PC-3 (cell line): ENCODE data around the gene ZAR1. TPM values are rescaled to one million over a fixed set of nuclear protein-coding genes. Genes with fewer than 3 reads are reported as not detected.
"Not testable (repeated sequence)": the region's sequence is repeated elsewhere in the genome, so short reads cannot be mapped to it uniquely, and the experiment has no call there.

Experiments used
- ATAC-seq: fragments of 200-7000 bp; cut with Tn5 transposase; 2 replicates; pipeline ENCODE4 v1.9.1; 2020; ENCODE audit warnings: mild to moderate bottlenecking, moderate library complexity
- BruUV-seq: library from RNA; stranded (reverse); fragments of 400-500 nt; replicated peaks from 2 replicates; lab custom pipeline; 2021; lab: Mats Ljungman, UMichigan
- CTCF ChIA-PET: fragments of 300-600 bp; sonication (Branson Sonifier 250); formaldehyde crosslinking; loops from one replicate; lab custom pipeline; 2022; ENCODE audit warnings: antibody characterized with exemption; lab: Charles Lee
- POLR2A ChIA-PET: fragments of 300-600 bp; sonication (Branson Sonifier 250); formaldehyde crosslinking; loops from one replicate; lab custom pipeline; 2022; ENCODE audit warnings: antibody characterized with exemption; ENCODE audit not compliant: unreplicated experiment; lab: Charles Lee
- DNase-seq: peaks from one replicate; pipeline ENCODE4 v3.0.0-alpha.2; 2015
- H2AFZ ChIP-seq: fragments of 300-600 bp; sonication (generic); 2 replicates; pipeline ENCODE4 v1.6.0; 2016; ENCODE audit warnings: antibody characterized with exemption, low read length
- H3F3A ChIP-seq: fragments of 300-600 bp; sonication (generic); one replicate; pipeline ENCODE4 v1.6.0; 2017; ENCODE audit warnings: antibody characterized with exemption, low read length, control low read depth, mild to moderate bottlenecking; ENCODE audit not compliant: unreplicated experiment
- H3K27ac ChIP-seq: fragments of 300-600 bp; sonication (generic); 2 replicates; pipeline ENCODE4 v1.5.1; 2016; ENCODE audit warnings: mild to moderate bottlenecking, low read length
- H3K27me3 ChIP-seq: fragments of 300-600 bp; sonication (generic); 2 replicates; pipeline ENCODE4 v1.6.1; 2016; ENCODE audit warnings: low read length, mixed read lengths
- H3K36me3 ChIP-seq: fragments of 300-600 bp; sonication (generic); 2 replicates; pipeline ENCODE4 v1.6.1; 2016; ENCODE audit warnings: low read depth, mixed run types, low read length, mixed read lengths
- H3K4me1 ChIP-seq: fragments of 300-600 bp; sonication (generic); 2 replicates; pipeline ENCODE4 v1.5.1; 2016; ENCODE audit warnings: low read length; ENCODE audit not compliant: insufficient read depth
- H3K4me2 ChIP-seq: fragments of 300-600 bp; sonication (generic); 2 replicates; pipeline ENCODE4 v1.6.0; 2016; ENCODE audit warnings: low read length
- H3K4me3 ChIP-seq: fragments of 300-600 bp; sonication (generic); 2 replicates; pipeline ENCODE4 v1.5.1; 2016; ENCODE audit warnings: mild to moderate bottlenecking, low read length, mixed read lengths
- H3K79me2 ChIP-seq: fragments of 300-600 bp; sonication (generic); 2 replicates; pipeline ENCODE4 v1.6.1; 2017; ENCODE audit warnings: low read length, mixed read lengths
- H3K9ac ChIP-seq: fragments of 300-600 bp; sonication (generic); 2 replicates; pipeline ENCODE4 v1.6.0; 2016; ENCODE audit warnings: mild to moderate bottlenecking, low read length
- H3K9me2 ChIP-seq: fragments of 300-600 bp; sonication (generic); replicated peaks from 2 replicates; pipeline ENCODE4 v1.6.1; 2016; ENCODE audit warnings: mixed run types, low read length, mixed read lengths
- H3K9me3 ChIP-seq: fragments of 300-600 bp; sonication (generic); 2 replicates; pipeline ENCODE4 v1.6.1; 2016; ENCODE audit warnings: low read length, mixed read lengths
- H4K20me1 ChIP-seq: fragments of 300-600 bp; sonication (generic); 2 replicates; pipeline ENCODE4 v1.6.1; 2016; ENCODE audit warnings: low read length, mixed read lengths
- EZH2 ChIP-seq: fragments of 300-600 bp; sonication (generic); IDR thresholded peaks from one replicate; pipeline ENCODE4 v1.6.1; 2017; ENCODE audit warnings: antibody characterized with exemption, mild to moderate bottlenecking, low read length; ENCODE audit not compliant: unreplicated experiment
- EZH2phosphoT487 ChIP-seq: fragments of 300-600 bp; sonication (generic); IDR thresholded peaks from 2 replicates; pipeline ENCODE4 v1.6.1; 2018; ENCODE audit warnings: mild to moderate bottlenecking, antibody characterized with exemption, low read length, borderline replicate concordance
- intact Hi-C: fragments of 100-400 bp; cut with micrococcal nuclease; formaldehyde crosslinking; loops from 2 replicates; pipeline ENCODE4 v1.9.0; 2023
- total RNA-seq: library from RNA; depleted of rRNA; stranded (reverse); fragments of >200 nt; gene quantifications from 2 replicates; pipeline ENCODE4 v1.2.3, GENCODE V29; 2014
- TF ChIP-seq, protein P1 (sequence below): fragments of 300-600 bp; sonication (generic); conservative IDR thresholded peaks from 2 replicates; pipeline ENCODE4 v1.5.1; 2017; ENCODE audit warnings: antibody characterized with exemption, low read depth, mild to moderate bottlenecking, low read length

Gene ZAR1
- total RNA-seq, 1 experiment from 2014 or later = not detected

DNA sequence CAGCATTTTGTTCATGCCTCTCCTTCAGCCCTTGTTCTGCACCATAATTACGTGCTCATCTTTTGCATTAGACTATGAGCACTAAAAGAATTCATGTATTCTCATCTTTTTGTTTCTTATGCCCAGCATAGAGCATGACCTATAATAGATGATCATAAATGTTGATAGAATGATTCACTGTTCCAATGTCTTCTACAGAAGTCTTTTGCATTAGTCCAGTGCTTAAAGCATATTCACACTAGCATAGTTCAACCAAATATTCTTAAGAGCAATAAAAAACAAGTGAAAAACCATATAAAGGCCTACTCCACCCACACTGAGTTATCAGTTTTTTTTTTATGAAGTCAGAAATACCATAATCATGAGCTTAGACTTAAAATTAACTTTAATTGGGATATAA lies 43.4 kb upstream of the ZAR1 start:
- Histone ChIP-seq H3F3A (no peaks in the 10 kb centered on the region), H3K4me3 (no peak overlapping the region), H3K4me2 (no peak overlapping the region), H3K9ac (no peak overlapping the region), H3K36me3 (no peaks in the 10 kb centered on the region), H3K4me1 (no peaks in the 10 kb centered on the region), H3K27ac (no peak overlapping the region), H3K9me2 (no peaks in the 10 kb centered on the region), H3K27me3 (no peaks in the 10 kb centered on the region), H4K20me1 (no peaks in the 10 kb centered on the region), H2AFZ (no peak overlapping the region), H3K9me3 (no peaks in the 10 kb centered on the region), H3K79me2 (no peaks in the 10 kb centered on the region)
- ATAC-seq = no peak
- POLR2A ChIA-PET = interaction anchor here (0.6 kb wide), 1 partner anchor 86 kb away, joined by 4 read pairs; no protein-coding TSS in a partner anchor
- DNase-seq = no peak
- TF ChIP-seq, protein P1, sequence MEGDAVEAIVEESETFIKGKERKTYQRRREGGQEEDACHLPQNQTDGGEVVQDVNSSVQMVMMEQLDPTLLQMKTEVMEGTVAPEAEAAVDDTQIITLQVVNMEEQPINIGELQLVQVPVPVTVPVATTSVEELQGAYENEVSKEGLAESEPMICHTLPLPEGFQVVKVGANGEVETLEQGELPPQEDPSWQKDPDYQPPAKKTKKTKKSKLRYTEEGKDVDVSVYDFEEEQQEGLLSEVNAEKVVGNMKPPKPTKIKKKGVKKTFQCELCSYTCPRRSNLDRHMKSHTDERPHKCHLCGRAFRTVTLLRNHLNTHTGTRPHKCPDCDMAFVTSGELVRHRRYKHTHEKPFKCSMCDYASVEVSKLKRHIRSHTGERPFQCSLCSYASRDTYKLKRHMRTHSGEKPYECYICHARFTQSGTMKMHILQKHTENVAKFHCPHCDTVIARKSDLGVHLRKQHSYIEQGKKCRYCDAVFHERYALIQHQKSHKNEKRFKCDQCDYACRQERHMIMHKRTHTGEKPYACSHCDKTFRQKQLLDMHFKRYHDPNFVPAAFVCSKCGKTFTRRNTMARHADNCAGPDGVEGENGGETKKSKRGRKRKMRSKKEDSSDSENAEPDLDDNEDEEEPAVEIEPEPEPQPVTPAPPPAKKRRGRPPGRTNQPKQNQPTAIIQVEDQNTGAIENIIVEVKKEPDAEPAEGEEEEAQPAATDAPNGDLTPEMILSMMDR = no peak
- TF ChIP-seq EZH2 (no peak), EZH2phosphoT487 (no peak)
- no TSS peak for BruUV-seq
- intact Hi-C loops = loop anchor here (5.0 kb wide), 1 partner anchor 101 kb away; no protein-coding TSS in a partner anchor
- CTCF ChIA-PET = interaction anchor here (0.5 kb wide), 1 partner anchor 100 kb away, joined by 3 read pairs; no protein-coding TSS in a partner anchor

GRCh38 chr4:48449151-48449550 lies 40.9 kb upstream of the ZAR1 start:
- Histone ChIP-seq H4K20me1 (no peaks in the 10 kb centered on the region), H3K4me1 (no peaks in the 10 kb centered on the region), H3K4me3 (no peak overlapping the region), H3K9ac (no peak overlapping the region), H3K9me2 (no peaks in the 10 kb centered on the region), H3K27me3 (no peaks in the 10 kb centered on the region), H3K4me2 (no peak overlapping the region), H3K36me3 (no peaks in the 10 kb centered on the region), H3K9me3 (no peaks in the 10 kb centered on the region), H3K27ac (no peak overlapping the region), H3K79me2 (no peaks in the 10 kb centered on the region), H3F3A (no peaks in the 10 kb centered on the region), H2AFZ (no peak overlapping the region)
- TF ChIP-seq EZH2phosphoT487 = no peak
- TF ChIP-seq EZH2 = no peak
- TF ChIP-seq, protein P1 = no peak
- POLR2A ChIA-PET = no interaction called here
- DNase-seq (no peak), ATAC-seq (no peak)
- intact Hi-C loops = loop anchor here (5.0 kb wide), 1 partner anchor 98 kb away; no protein-coding TSS in a partner anchor
- CTCF ChIA-PET = no interaction called here
- no TSS peak for BruUV-seq

DNA sequence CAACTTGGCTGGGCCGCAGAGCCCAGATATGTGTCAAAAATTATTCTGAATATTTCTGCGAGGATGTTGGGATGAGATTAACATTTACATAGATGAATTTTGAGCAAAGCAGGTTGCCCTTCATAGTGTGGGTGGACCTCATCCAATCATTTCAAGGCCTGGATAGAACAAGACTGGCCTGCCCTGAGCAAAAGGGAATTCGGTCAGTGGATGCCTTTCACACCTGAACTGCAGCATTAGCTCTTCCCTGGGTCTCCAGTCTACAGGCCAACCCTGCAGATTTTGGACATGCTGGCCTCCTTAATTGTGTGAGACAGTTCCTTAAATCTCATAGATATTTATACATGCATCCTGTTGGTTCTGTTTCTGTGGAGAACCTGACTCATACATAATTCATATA lies 39.3 kb upstream of the ZAR1 start:
- CTCF ChIA-PET = no interaction called here
- Histone ChIP-seq H3K9ac (no peak overlapping the region), H3K36me3 (no peaks in the 10 kb centered on the region), H2AFZ (no peak overlapping the region), H3K27ac (no peak overlapping the region), H3K27me3 (no peaks in the 10 kb centered on the region), H3F3A (no peaks in the 10 kb centered on the region), H3K9me3 (no peaks in the 10 kb centered on the region), H3K4me1 (no peaks in the 10 kb centered on the region), H3K4me3 (no peak overlapping the region), H3K79me2 (no peaks in the 10 kb centered on the region), H4K20me1 (no peaks in the 10 kb centered on the region), H3K4me2 (no peak overlapping the region), H3K9me2 (no peaks in the 10 kb centered on the region)
- intact Hi-C loops = no loop called here
- no peak for DNase-seq
- no peak for ATAC-seq
- TF ChIP-seq EZH2 (no peak), EZH2phosphoT487 (no peak)
- TF ChIP-seq, protein P1 = no peak
- POLR2A ChIA-PET = no interaction called here
- BruUV-seq = no TSS peak

- POLR2A ChIA-PET, ATAC-seq, H3K27ac ChIP-seq, H3K79me2 ChIP-seq, H3K9me2 ChIP-seq, H3K27me3 ChIP-seq, H3K4me2 ChIP-seq, H4K20me1 ChIP-seq, CTCF ChIA-PET, BruUV-seq, H3F3A ChIP-seq, H3K4me3 ChIP-seq, H3K9me3 ChIP-seq, H3K4me1 ChIP-seq, intact Hi-C loops, DNase-seq, H2AFZ ChIP-seq, H3K36me3 ChIP-seq, H3K9ac ChIP-seq: not testable (repeated sequence)
Observed at GRCh38 chr4:48451656-48452055, 38.4 kb upstream of the ZAR1 start.
